ENCODE data around the gene ZBTB33.

DNA sequence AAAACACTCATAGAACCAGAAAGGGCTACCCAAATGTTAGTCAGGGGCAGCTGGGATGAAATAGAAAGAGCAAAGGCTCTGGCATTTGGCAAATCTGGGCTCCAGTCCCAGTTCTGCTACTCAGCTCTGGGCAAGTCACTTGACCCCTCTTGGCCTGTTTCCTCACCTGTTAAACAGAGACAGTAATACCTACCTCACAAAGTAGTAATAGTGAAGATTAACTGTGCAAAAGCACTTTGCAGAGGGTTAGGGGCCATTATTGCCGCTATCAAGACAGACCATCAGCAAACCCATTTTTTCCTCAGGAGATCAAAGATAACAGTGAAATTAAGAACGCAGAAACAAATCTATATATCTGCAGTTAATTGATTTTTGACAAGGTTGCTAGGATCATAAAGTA lies 20.6 kb downstream of the ZBTB33 start:
- TF ChIP-seq CTCF (conservative IDR thresholded peaks at IDR 0.05; ENCODE audit: low read length) (no peak), EZH2phosphoT487 (IDR thresholded peaks at IDR 0.05; ENCODE audit: borderline replicate concordance) (no peak)

Data from Loucy (cell line).